Measurements from ENCODE around the gene PCDHA1.

Gene PCDHA1

DNA sequence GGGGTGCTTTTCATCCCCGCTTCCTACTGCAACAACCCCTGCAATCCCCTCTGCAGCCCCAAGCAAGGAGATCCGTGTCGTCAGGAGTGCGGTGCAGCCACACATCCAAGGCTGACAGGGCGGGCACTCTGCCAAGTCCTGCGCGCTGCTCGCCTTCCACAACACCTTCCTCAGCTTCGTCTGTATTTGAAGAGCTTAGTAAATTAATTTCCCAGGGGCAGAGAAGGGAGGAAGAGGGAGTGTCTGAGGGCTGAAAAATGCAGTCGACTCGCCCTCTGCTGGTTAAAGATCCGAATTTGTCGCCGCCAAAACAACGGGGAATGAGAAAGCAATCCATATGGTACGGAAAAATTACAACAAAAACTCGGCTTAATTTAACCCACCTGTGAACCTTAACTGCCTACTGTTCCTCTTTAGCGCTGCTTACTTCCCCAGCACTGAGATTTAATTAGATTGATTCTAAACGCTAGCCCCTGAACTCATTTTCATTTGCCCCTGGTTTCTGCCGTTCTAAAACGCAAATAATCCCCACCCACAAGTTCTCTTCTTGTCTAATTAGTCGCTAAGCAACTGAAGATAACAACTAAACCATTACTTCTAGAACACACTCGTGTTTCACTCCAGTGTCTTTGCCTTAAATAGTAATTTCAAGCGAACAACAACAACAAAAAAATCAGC, 254.3 kb downstream of the PCDHA1 start:
- DNase-seq = peak in 42 of 51 donors; percentile 1 to 84 (median 30)

DNA sequence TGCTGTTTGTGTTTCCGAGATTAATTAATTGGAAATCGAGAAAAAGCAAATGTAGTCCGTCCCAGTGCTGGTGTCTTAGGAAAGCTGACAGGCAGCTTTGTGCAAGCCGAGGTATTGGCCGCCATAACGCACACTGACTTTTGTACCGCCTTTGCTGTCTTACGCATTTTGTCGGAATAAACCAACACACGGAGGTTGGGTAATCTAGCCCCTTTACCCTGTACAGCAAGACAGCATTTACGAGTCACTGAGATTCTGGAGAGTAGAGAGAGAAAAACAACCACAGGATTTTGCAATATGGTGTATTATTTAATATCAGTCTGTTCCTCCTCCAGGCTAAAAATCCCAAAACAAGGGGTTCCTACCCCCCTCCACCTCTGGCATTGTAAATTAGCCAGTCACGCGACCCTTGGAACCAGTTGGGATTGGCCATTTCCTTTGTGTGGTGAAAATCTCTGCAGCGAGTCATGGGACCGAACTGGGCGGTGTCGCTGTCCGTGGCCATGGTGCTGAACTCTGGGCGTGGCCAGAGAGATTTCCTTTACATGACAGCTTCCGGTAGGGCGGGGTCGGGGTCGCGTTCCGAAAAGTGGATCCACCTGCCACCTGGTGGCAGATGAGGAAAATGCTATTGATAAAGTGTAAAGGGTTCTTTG, 255.0 kb downstream of the PCDHA1 start:
- DNase-seq = peak; percentile 47 to 98 (median 93)

DNA sequence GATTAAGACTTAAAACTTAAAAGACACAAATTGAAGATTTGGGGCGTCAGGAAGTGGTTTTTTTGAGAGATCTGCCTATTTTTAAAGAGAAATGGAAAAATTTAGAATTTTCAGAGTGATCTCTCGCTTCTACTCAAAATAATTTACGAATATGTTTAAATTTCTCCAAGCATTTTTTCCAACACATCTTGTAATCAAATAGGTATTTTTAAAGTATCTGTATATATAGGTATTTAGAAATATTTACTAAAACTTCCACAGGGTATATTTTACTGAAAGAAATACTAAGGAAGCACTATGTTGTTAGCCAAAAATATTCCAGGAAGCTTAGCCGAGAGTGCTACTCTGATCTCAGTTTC, 255.5 kb downstream of the PCDHA1 start:
- DNase-seq = no peak

DNA sequence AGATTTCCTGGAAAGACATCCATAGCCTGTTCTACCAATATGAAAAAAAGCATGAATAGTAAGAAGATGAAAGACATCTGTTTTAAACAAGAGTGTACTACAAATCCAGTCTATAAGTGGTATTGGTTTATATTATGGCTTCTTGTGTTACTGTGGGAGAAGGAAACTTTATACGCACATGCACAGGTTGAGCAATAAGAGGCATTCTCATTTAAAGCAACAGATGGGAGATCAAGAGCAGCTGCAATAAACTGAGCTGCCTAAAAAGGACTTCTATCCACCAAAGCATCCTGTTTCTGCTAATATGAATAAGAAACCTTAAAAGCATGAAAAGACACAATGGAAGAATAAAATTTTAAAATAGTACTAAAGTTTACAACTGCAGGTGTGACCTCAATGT, 256.6 kb downstream of the PCDHA1 start:
- no peak for DNase-seq

DNA sequence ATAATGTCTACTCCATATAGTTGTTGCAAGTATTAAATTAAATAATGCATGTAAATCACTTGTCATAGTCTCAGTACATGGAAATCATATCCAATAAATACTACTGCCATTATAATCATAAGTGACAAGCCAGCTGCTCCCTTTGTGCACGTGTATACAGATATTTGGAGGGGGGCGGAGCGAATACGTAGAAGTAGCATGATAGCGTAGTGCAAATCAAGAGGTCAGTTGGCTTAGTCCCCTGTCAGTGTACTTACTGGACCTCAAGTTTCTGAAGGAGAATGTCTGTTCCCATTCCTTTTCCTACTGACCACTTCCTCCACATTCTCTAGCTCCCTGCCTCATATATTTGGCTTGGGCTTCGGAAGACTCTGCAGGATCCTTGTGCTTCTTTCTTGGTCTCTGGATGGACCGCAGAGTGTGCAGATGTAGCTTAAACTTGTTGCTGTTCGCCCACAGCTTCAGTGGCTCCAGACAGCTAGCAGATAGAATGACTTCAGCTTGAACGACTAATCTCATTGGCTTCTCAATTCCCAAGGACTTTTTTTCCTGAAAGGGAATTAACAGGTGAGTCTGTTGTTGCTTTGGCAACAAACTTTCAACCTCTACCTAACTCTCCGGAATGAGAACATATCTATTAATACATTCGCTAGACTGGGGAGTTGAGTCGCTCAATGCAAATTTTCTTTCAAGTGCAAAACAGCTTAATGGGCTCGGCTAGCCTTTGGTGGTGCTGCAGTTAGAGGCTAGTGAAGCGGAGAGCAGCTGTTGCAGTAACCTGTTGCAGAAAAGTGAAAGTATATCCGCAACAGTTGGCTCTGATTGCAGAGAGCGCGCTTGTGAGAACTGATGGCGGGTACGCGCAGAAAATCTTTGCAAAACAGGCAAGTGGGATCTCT, 264.9 kb downstream of the PCDHA1 start, which contains the start of gene PCDHB1:
Gene PCDHB1, plus strand, starts transcription at position 753 of the 899 bp plus-strand sequence. Its CDS starts 97 bp downstream, at position 850.
- peak in 1 of 51 donors; percentile 2 for DNase-seq

DNA sequence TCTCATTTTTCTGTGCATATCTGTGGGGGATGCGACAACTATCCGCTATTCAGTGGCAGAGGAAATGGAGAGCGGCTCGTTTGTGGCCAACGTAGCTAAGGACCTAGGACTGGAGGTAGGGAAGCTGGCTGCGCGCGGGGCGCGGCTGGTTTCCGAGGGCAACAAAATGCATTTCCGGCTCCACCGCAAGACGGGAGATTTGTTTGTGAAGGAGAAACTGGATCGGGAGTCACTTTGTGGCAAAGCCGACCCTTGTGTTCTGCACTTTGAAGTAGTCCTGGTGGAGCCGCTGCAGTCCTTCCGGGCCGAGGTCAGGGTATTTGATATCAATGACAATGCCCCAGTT, 265.6 kb downstream of the PCDHA1 start:
- peak in 2 of 51 donors; percentile 1 to 5 for DNase-seq

Data from hypothalamus (tissue), 51 donors.